ENCODE data around the gene ARID5A.
A peak's percentile ranks its signal among the peaks of the same experiment; 100 is the strongest.
"Not testable (repeated sequence)": the region's sequence is repeated elsewhere in the genome, so short reads cannot be mapped to it uniquely, and the experiment has no call there.

The ARID5A gene

DNA sequence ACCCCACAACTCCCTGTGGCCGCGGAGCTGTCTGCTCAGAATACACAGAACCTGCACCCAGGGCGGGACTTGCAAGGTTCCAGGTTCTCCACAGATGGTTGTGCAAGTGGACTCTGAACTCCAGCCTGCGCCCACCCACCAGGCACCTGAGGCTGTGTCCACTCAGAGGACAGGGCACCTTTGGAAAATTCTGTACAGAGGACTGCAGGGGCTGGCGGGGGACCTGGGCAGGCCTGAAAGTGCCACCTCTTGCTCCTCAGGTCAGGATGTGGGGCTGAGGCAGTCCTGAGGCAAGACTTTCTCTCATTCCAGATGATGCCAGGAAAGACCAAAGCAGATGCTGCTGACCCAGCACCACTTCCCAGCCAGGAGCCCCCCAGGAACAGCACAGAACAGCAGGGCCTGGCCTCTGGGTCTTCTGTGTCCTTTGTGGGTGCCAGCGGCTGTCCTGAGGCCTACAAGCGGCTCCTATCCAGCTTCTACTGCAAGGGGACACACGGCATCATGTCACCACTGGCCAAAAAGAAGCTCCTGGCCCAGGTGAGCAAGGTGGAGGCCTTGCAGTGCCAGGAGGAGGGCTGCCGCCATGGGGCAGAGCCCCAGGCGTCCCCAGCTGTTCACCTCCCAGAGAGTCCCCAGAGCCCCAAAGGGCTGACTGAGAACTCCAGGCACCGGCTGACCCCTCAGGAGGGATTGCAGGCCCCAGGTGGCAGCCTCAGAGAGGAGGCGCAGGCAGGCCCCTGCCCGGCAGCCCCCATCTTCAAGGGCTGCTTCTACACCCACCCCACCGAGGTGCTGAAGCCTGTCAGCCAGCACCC is 14.4 kb downstream of the ARID5A start:
- TF ChIP-seq, protein P1, sequence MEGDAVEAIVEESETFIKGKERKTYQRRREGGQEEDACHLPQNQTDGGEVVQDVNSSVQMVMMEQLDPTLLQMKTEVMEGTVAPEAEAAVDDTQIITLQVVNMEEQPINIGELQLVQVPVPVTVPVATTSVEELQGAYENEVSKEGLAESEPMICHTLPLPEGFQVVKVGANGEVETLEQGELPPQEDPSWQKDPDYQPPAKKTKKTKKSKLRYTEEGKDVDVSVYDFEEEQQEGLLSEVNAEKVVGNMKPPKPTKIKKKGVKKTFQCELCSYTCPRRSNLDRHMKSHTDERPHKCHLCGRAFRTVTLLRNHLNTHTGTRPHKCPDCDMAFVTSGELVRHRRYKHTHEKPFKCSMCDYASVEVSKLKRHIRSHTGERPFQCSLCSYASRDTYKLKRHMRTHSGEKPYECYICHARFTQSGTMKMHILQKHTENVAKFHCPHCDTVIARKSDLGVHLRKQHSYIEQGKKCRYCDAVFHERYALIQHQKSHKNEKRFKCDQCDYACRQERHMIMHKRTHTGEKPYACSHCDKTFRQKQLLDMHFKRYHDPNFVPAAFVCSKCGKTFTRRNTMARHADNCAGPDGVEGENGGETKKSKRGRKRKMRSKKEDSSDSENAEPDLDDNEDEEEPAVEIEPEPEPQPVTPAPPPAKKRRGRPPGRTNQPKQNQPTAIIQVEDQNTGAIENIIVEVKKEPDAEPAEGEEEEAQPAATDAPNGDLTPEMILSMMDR (IDR thresholded peaks at IDR 0.05; ENCODE audit: low read depth, low read length) = no peak
- DNase-seq (ENCODE audit: extremely low read depth, low read depth) = no peak

DNA sequence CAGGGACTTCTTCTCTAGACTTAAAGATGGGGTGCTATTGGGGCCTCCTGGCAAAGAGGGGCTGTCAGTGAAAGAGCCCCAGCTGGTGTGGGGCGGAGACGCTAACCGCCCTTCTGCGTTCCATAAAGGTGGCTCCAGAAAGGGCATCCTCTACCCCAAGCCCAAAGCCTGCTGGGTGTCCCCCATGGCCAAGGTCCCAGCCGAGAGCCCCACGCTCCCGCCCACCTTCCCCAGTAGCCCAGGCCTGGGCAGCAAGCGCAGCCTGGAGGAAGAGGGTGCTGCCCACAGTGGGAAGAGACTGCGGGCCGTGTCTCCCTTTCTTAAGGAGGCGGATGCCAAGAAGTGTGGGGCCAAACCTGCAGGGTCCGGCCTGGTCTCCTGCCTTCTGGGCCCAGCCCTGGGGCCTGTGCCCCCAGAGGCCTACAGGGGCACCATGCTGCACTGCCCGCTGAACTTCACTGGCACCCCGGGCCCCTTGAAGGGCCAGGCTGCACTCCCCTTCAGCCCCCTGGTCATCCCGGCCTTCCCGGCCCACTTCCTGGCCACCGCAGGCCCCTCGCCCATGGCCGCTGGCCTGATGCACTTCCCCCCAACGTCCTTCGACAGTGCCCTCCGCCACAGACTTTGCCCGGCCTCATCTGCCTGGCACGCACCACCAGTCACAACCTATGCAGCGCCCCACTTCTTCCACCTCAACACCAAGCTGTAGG is 15.2 kb downstream of the ARID5A start:
- TF ChIP-seq, protein P1 (IDR thresholded peaks at IDR 0.05; ENCODE audit: low read depth, low read length) = no peak
- no peak for DNase-seq (ENCODE audit: extremely low read depth, low read depth)

DNA sequence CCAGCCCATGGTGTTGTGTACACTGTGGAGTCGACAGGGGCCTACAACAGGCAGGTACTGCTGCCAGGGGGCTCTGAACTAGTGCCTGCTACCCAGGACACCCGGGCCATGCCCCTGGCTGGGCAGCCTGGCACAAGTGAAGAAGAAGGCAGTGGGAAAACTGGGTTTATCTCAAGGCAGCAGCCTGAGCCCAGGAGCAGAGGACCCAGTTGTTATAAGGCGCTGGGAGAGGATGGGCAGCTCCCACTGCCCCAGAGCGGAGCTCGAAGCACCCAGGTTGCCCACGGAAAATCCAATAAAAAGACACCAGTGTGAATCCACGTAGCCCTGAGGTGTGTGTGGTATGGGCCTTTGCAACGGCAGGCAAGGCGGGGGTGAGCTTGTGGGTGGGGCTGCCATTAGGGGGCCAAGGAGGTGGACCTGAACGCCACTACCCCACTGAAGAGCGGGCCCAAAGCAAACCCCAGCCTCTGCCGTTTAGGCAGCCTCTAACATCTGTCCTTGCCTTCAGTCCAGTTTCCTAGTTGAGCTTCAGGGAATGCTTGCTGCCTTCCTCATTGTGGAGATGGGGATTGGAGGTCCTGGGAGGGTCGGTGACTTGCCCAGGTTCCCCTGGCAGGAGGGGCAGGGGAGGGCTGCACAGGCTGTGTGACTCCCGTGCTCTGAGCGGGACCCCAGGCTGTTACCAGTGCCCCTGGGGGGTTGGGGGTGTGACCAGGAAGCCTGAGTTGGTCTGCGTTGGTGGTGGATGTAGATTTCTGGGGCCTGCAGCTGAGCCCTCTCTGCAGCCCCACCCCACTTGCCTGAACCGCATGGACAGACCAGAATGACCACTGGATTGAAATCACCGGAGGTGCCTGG is 16.0 kb downstream of the ARID5A start:
- no peak for DNase-seq (ENCODE audit: extremely low read depth, low read depth)
- TF ChIP-seq, protein P1 (IDR thresholded peaks at IDR 0.05; ENCODE audit: low read depth, low read length) = no peak

DNA sequence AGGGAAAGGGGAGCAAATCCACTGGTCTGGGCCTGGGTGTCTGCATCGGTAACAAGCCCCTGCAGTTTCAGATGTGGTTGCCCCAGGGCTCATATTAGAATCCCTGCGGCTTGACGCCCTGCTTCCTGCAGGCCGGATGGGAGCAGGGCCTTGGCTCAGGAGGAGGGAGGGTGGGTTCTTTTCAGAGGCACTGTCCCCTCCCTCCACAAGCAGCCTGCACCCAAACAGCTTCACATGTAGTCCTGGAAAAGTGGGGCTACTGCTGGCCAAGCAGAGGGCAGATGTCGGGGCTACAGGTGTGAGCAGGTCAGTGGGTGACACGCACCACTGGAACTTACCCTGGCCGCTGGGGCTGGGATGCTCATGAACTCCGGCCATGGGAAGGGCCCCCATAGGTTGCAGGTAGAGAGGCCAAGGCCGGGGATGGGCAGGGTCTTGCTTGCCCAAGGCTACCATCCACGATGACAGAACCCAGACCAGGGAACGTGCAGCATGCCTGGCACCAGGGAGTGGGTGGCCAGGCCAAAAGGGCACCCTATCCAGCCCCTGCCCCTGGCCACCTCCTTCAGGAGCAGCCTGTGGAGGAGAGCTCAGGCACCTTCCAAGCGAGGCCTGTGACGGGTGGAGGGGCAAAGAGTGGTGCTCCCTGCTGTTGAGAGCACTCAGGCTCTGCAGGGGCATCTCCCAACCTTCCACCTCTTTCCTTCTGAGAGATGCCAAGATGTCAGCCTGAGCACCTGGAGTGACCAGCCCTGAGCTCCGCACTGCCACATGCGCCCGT is 16.8 kb downstream of the ARID5A start:
- TF ChIP-seq, protein P1 (IDR thresholded peaks at IDR 0.05; ENCODE audit: low read depth, low read length) = no peak
- DNase-seq (ENCODE audit: extremely low read depth, low read depth) = no peak

DNA sequence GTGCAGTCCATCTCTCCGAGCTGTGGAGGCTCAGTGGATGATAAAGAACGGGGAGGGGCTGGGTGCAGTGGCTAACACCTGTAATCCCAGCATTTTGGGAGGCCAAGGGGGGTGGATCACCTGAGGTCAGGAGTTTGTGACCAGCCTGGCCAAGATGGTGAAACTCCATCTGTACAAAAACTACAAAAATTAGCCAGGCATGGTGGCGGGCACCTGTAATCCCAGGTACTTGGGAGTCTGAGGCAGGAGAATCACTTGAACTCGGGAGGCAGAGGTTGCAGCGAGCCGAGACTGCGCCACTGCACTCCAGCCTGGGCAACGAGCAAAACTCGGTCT is 17.4 kb downstream of the ARID5A start:
- not testable (repeated sequence) for DNase-seq (ENCODE audit: extremely low read depth, low read depth)

DNA sequence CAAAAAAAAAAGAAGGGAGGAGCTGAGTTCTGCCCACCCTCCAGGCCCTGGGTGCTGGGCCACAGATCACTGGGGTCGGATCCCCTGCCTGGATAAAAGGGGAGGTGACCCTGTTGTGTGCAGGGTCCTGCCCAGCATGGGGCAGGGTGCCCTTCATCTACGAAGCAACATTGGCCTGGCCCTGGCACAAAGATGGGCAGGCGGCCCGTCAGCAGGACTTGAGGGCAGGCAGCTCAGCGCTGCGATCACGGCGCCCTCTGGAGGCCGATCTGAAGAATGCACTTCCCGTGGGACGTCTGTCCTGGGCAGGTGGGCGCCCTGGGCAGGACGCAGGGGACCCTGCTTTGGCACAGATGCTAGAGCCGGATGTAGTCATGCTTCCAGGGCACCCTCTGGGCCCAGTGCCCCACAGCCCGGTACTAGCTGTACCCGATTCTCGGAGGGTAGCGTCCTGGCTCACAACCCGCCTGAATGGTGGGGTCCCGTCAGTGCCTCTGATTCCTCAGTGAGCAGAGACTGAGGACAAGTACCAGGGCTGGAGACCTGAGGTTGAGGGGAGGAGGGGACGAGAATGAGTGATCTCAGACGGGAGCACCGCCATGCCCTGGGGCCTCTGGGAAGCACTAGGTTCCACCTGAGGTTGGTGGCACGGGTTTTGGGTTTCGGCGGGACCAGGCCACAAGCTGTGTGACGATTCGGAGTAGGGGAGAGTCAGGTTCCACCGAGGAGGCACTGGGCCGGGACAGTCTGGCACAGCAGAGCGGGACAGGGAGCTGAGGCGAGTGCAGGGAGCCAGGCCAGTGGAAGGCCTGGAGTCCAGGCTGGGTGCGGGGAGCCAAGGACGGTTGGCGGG is 18.0 kb downstream of the ARID5A start:
- no peak for DNase-seq (ENCODE audit: extremely low read depth, low read depth)
- TF ChIP-seq, protein P1 (IDR thresholded peaks at IDR 0.05; ENCODE audit: low read depth, low read length) = peak; percentile 89

All from AG09319 (cell line).